ENCODE data around the gene TMX2.

Gene TMX2

GRCh38 chr11:57764972-57765371, 52.6 kb downstream of the TMX2 start:
- DNase-seq (ENCODE audit: low read depth in 2 of 2), result no peak

GRCh38 chr11:57770793-57771192, 58.4 kb downstream of the TMX2 start:
- no peak for DNase-seq (ENCODE audit: low read depth in 2 of 2)

- DNase-seq (ENCODE audit: low read depth in 2 of 2), result no peak
Observed at GRCh38 chr11:57771365-57771764, 59.0 kb downstream of the TMX2 start.

GRCh38 chr11:57772562-57772961, 60.2 kb downstream of the TMX2 start:
- no peak for DNase-seq (ENCODE audit: low read depth in 2 of 2)

GRCh38 chr11:57773026-57773598, 60.7 kb downstream of the TMX2 start:
- no peak for DNase-seq (ENCODE audit: low read depth in 2 of 2)

- DNase-seq (ENCODE audit: low read depth in 2 of 2), result no peak
Observed at GRCh38 chr11:57775491-57775890, 63.1 kb downstream of the TMX2 start.

GRCh38 chr11:57776031-57776521, 63.7 kb downstream of the TMX2 start:
- DNase-seq (ENCODE audit: low read depth in 2 of 2), result no peak

GRCh38 chr11:57776577-57777210, 64.3 kb downstream of the TMX2 start:
- DNase-seq (ENCODE audit: low read depth in 2 of 2), result no peak

GRCh38 chr11:57777969-57778317, 65.5 kb downstream of the TMX2 start:
- DNase-seq (ENCODE audit: low read depth in 2 of 2), result no peak

- DNase-seq (ENCODE audit: low read depth in 2 of 2), result no peak
Observed at GRCh38 chr11:57778318-57779037, 66.1 kb downstream of the TMX2 start.

GRCh38 chr11:57779276-57779675, 66.9 kb downstream of the TMX2 start:
- DNase-seq (ENCODE audit: low read depth in 2 of 2), result no peak

- no peak for DNase-seq (ENCODE audit: low read depth in 2 of 2)
Observed at GRCh38 chr11:57781529-57781943, 69.1 kb downstream of the TMX2 start.

- no peak for DNase-seq (ENCODE audit: low read depth in 2 of 2)
Observed at GRCh38 chr11:57785072-57785471, 72.7 kb downstream of the TMX2 start.

- DNase-seq (ENCODE audit: low read depth in 2 of 2), result no peak
Observed at GRCh38 chr11:57786436-57786835, 74.0 kb downstream of the TMX2 start.

GRCh38 chr11:57787006-57787604, 74.7 kb downstream of the TMX2 start:
- DNase-seq (ENCODE audit: low read depth in 2 of 2), result no peak

- DNase-seq (ENCODE audit: low read depth in 2 of 2), result no peak
Observed at GRCh38 chr11:57787920-57788702, 75.7 kb downstream of the TMX2 start.

GRCh38 chr11:57788703-57789088, 76.3 kb downstream of the TMX2 start:
- DNase-seq (ENCODE audit: low read depth in 2 of 2), result no peak

Data from stimulated activated CD8-positive, alpha-beta memory T cell treated with anti-CD3 and anti-CD28 coated beads, Interleukin-2, amount 100 ng/mL, for 1 hour (primary cell).